SK-N-MC (cell line): ENCODE data around the gene PPFIA4.

Experiments used
- DNase-seq: peaks from one replicate; pipeline ENCODE4 v3.0.0-alpha.2; 2011; ENCODE audit warnings: low read depth, low spot score
- H3K27ac ChIP-seq: fragments of 200-600 bp; sonication (generic); 2 replicates; pipeline ENCODE4 v1.5.1; 2016; ENCODE audit warnings: mixed run types
- H3K36me3 ChIP-seq: fragments of 200-600 bp; sonication (generic); 2 replicates; pipeline ENCODE4 v1.6.1; 2017; ENCODE audit warnings: antibody characterized with exemption, low read length, mixed read lengths; ENCODE audit not compliant: insufficient read depth
- H3K4me3 ChIP-seq: fragments of 200-600 bp; sonication (generic); 2 replicates; pipeline ENCODE4 v1.5.1; 2016
- H3K9ac ChIP-seq: fragments of 200-600 bp; sonication (generic); 2 replicates; pipeline ENCODE4 v1.8.0; 2017; ENCODE audit warnings: mixed run types, mixed read lengths; ENCODE audit not compliant: insufficient read length
- H3K9me3 ChIP-seq: fragments of 200-600 bp; sonication (generic); 2 replicates; pipeline ENCODE4 v1.6.1; 2017; ENCODE audit warnings: low read depth, mild to moderate bottlenecking, antibody characterized with exemption, low read length, moderate library complexity, mixed read lengths
- EZH2 ChIP-seq: fragments of 200-600 bp; sonication (generic); IDR thresholded peaks from one replicate; pipeline ENCODE4 v1.6.1; 2017; ENCODE audit warnings: antibody characterized with exemption
- FOXP2 ChIP-seq: optimal IDR thresholded peaks from 2 replicates; pipeline ENCODE3; 2011; ENCODE audit warnings: mild to moderate bottlenecking, moderate library complexity; ENCODE audit not compliant: insufficient read depth; ENCODE audit errors: extremely low read length, control extremely low read depth
- POLR2AphosphoS5 ChIP-seq: IDR thresholded peaks from 2 replicates; pipeline ENCODE4 v1.6.1; 2012; ENCODE audit warnings: mild to moderate bottlenecking, low read depth, low read length, borderline replicate concordance

Gene PPFIA4

GRCh38 chr1:203117611-203118575 is 91.6 kb downstream of the PPFIA4 start:
- no peak for DNase-seq
- Histone ChIP-seq H3K9me3 (no peaks in the 10 kb centered on the region), H3K9ac (no peak overlapping the region), H3K27ac (no peak overlapping the region), H3K36me3 (no peaks in the 10 kb centered on the region), H3K4me3 (no peak overlapping the region)
- no peak for TF ChIP-seq POLR2AphosphoS5
- no peak for TF ChIP-seq EZH2
- TF ChIP-seq FOXP2 = no peak

GRCh38 chr1:203120325-203121153 is 94.2 kb downstream of the PPFIA4 start:
- DNase-seq = no peak
- H3K27ac ChIP-seq = no peak overlapping the region
- no peak for TF ChIP-seq FOXP2
- TF ChIP-seq EZH2 = no peak
- no peak for TF ChIP-seq POLR2AphosphoS5
- H3K9ac ChIP-seq = no peak overlapping the region
- no peak overlapping the region for H3K4me3 ChIP-seq
- no peaks in the 10 kb centered on the region for H3K9me3 ChIP-seq
- H3K36me3 ChIP-seq = no peaks in the 10 kb centered on the region

- H3K9me3 ChIP-seq = no peaks in the 10 kb centered on the region
- DNase-seq = no peak
- TF ChIP-seq POLR2AphosphoS5 = no peak
- TF ChIP-seq FOXP2 = no peak
- no peak for TF ChIP-seq EZH2
- H3K27ac ChIP-seq = no peak overlapping the region
- H3K9ac ChIP-seq = no peak overlapping the region
- H3K4me3 ChIP-seq = no peak overlapping the region
- H3K36me3 ChIP-seq = no peaks in the 10 kb centered on the region
Observed at GRCh38 chr1:203121186-203122015, 95.1 kb downstream of the PPFIA4 start.

GRCh38 chr1:203122159-203122558 is 95.9 kb downstream of the PPFIA4 start:
- H3K9me3 ChIP-seq = no peaks in the 10 kb centered on the region
- no peak overlapping the region for H3K9ac ChIP-seq
- DNase-seq = no peak
- no peaks in the 10 kb centered on the region for H3K36me3 ChIP-seq
- no peak for TF ChIP-seq FOXP2
- TF ChIP-seq POLR2AphosphoS5 = no peak
- no peak for TF ChIP-seq EZH2
- H3K27ac ChIP-seq = no peak overlapping the region
- H3K4me3 ChIP-seq = no peak overlapping the region

- Histone ChIP-seq H3K4me3 (no peak overlapping the region), H3K9me3 (no peaks in the 10 kb centered on the region), H3K9ac (no peak overlapping the region), H3K27ac (no peak overlapping the region), H3K36me3 (no peaks in the 10 kb centered on the region)
- no peak for DNase-seq
- no peak for TF ChIP-seq EZH2
- no peak for TF ChIP-seq FOXP2
- no peak for TF ChIP-seq POLR2AphosphoS5
Observed at GRCh38 chr1:203124011-203124410, 97.7 kb downstream of the PPFIA4 start.

GRCh38 chr1:203124546-203125317 is 98.4 kb downstream of the PPFIA4 start:
- no peak overlapping the region for H3K27ac ChIP-seq
- no peak for TF ChIP-seq POLR2AphosphoS5
- TF ChIP-seq FOXP2 = no peak
- TF ChIP-seq EZH2 = no peak
- no peaks in the 10 kb centered on the region for H3K9me3 ChIP-seq
- H3K9ac ChIP-seq = no peak overlapping the region
- DNase-seq = no peak
- no peaks in the 10 kb centered on the region for H3K36me3 ChIP-seq
- no peak overlapping the region for H3K4me3 ChIP-seq

- no peak overlapping the region for H3K27ac ChIP-seq
- TF ChIP-seq EZH2 (no peak), POLR2AphosphoS5 (no peak), FOXP2 (no peak)
- no peaks in the 10 kb centered on the region for H3K36me3 ChIP-seq
- no peak overlapping the region for H3K4me3 ChIP-seq
- H3K9ac ChIP-seq = no peak overlapping the region
- DNase-seq = no peak
- no peaks in the 10 kb centered on the region for H3K9me3 ChIP-seq
Observed at GRCh38 chr1:203126151-203126865, 100.0 kb downstream of the PPFIA4 start.
